SK-N-SH (cell line): ENCODE results near the gene LGI1.

Source experiments
- CHD2 ChIP-seq: fragments of 150-350 bp; IDR thresholded peaks from 2 replicates; pipeline ENCODE4 v1.6.1; 2018; ENCODE audit warnings: low read length; ENCODE audit not compliant: partially characterized antibody
- CTCF ChIP-seq: fragments of 200-600 bp; sonication (generic); IDR thresholded peaks from 2 replicates; pipeline ENCODE4 v1.6.1; 2017; ENCODE audit warnings: antibody characterized with exemption, mild to moderate bottlenecking, moderate library complexity
- IRF3 ChIP-seq: fragments of 150-350 bp; IDR thresholded peaks from 2 replicates; pipeline ENCODE4 v1.6.1; 2016; ENCODE audit warnings: mild to moderate bottlenecking, low read depth, low read length
- MAX ChIP-seq: IDR thresholded peaks from 2 replicates; pipeline ENCODE4 v1.4.0; 2012; ENCODE audit warnings: low read depth
- POLR2AphosphoS5 ChIP-seq: IDR thresholded peaks from 2 replicates; pipeline ENCODE4 v1.6.1; 2012; ENCODE audit warnings: low read depth, low read length

- TF ChIP-seq MAX (no peak), CTCF (no peak), POLR2AphosphoS5 (no peak), IRF3 (no peak), CHD2 (no peak)
Observed at GRCh38 chr10:93835770-93836169, 78.0 kb downstream of the LGI1 start.
